Effector memory CD4-positive, alpha-beta T cell (primary cell): ENCODE measurements around the gene KCNN4.

Experiments
- DNase-seq, 3 donors: peaks; one replicate each; pipeline ENCODE4 v3.0.0-alpha.2; 2020
- H3K27ac ChIP-seq: 2 replicates; pipeline ENCODE4 v1.7.0; 2013; ENCODE audit warnings: mild to moderate bottlenecking, low read length, moderate library complexity; ENCODE audit not compliant: insufficient read depth, poor library complexity, severe bottlenecking
- H3K27me3 ChIP-seq: replicated peaks from 2 replicates; pipeline ENCODE4 v1.7.0; 2013; ENCODE audit warnings: mild to moderate bottlenecking, low read length; ENCODE audit not compliant: insufficient read depth, control insufficient read depth, poor library complexity, severe bottlenecking
- H3K36me3 ChIP-seq: 2 replicates; pipeline ENCODE4 v1.7.0; 2013; ENCODE audit warnings: mild to moderate bottlenecking, low read length, moderate library complexity; ENCODE audit not compliant: control insufficient read depth, insufficient read depth
- H3K4me1 ChIP-seq: 2 replicates; pipeline ENCODE4 v1.7.0; 2013; ENCODE audit warnings: low read length, mild to moderate bottlenecking; ENCODE audit not compliant: control insufficient read depth, insufficient read depth, poor library complexity, severe bottlenecking
- H3K4me3 ChIP-seq: 2 replicates; pipeline ENCODE4 v1.7.0; 2013; ENCODE audit warnings: low read length, low read depth, mild to moderate bottlenecking; ENCODE audit not compliant: insufficient read depth, poor library complexity, severe bottlenecking
- H3K9me3 ChIP-seq: 2 replicates; pipeline ENCODE4 v1.7.0; 2013; ENCODE audit warnings: mild to moderate bottlenecking, low read length, moderate library complexity; ENCODE audit not compliant: control insufficient read depth

KCNN4 gene

DNA sequence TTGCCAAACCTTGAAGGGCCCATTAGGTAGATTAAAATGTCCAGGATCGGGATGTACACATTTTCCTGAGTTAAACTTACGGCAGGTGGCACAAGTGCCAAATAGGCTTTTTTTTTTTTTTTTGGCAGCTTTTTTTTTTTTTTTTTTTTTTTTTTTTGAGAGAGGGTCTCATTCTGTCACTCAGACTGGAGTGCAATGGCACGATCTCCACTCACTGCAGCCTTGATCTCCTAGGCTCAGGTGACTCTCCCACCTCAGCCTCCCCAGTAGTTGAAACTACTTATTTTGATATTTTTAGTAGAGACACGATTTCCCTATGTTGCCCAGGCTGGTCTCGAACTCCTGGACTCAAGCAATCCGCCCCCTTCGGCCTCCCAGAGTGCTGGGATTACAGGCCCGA, 55.9 kb downstream of the KCNN4 start:
- peaks cover 12% of the 10 kb centered on the region for H3K36me3 ChIP-seq
- no peak for DNase-seq
- H3K27ac ChIP-seq: no peak overlapping the region
- H3K9me3 ChIP-seq: no peaks in the 10 kb centered on the region
- no peaks in the 10 kb centered on the region for H3K4me1 ChIP-seq
- H3K27me3 ChIP-seq: no peaks in the 10 kb centered on the region
- H3K4me3 ChIP-seq: no peak overlapping the region

- H3K27me3 ChIP-seq: no peaks in the 10 kb centered on the region
- no peak overlapping the region for H3K4me3 ChIP-seq
- no peaks in the 10 kb centered on the region for H3K9me3 ChIP-seq
- no peaks in the 10 kb centered on the region for H3K4me1 ChIP-seq
- no peak for DNase-seq
- H3K36me3 ChIP-seq: peaks cover 1% of the 10 kb centered on the region
- H3K27ac ChIP-seq: no peak overlapping the region
Observed at GRCh38 chr19:43723588-43723987, 57.2 kb downstream of the KCNN4 start.

- no peak overlapping the region for H3K4me3 ChIP-seq
- H3K4me1 ChIP-seq: no peaks in the 10 kb centered on the region
- no peaks in the 10 kb centered on the region for H3K27me3 ChIP-seq
- H3K27ac ChIP-seq: no peak overlapping the region
- DNase-seq: no peak
- H3K36me3 ChIP-seq: no peaks in the 10 kb centered on the region
- H3K9me3 ChIP-seq: no peaks in the 10 kb centered on the region
Observed at GRCh38 chr19:43721469-43722048, 59.2 kb downstream of the KCNN4 start.

DNA sequence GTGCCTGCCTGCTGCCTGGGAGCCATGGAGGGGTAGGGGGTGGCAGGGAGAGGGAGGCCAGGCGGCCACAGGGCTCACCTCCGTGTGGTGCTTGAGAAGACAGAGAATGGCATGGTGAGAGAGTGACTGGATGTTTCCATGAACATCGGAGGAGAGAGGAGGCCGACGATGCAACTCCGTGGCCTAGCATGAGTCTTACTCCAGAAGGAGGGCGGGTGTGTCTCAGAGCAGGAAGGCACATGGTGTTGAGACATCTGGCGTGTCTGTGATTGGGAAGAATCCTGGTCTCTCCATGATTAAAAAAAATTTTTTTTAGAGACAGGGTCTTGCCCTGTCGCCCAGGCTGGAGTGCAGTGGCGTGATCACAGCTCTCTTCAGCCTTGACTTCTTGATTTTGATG, 59.8 kb downstream of the KCNN4 start:
- no peak overlapping the region for H3K27ac ChIP-seq
- no peak overlapping the region for H3K4me3 ChIP-seq
- no peaks in the 10 kb centered on the region for H3K27me3 ChIP-seq
- DNase-seq: no peak
- H3K4me1 ChIP-seq: no peaks in the 10 kb centered on the region
- no peaks in the 10 kb centered on the region for H3K36me3 ChIP-seq
- H3K9me3 ChIP-seq: no peaks in the 10 kb centered on the region

- H3K36me3 ChIP-seq: no peaks in the 10 kb centered on the region
- no peaks in the 10 kb centered on the region for H3K27me3 ChIP-seq
- H3K4me3 ChIP-seq: no peak overlapping the region
- no peak overlapping the region for H3K27ac ChIP-seq
- H3K4me1 ChIP-seq: no peaks in the 10 kb centered on the region
- no peaks in the 10 kb centered on the region for H3K9me3 ChIP-seq
- no peak for DNase-seq
Observed at GRCh38 chr19:43719918-43720317, 60.9 kb downstream of the KCNN4 start.

GRCh38 chr19:43719378-43719868, 61.4 kb downstream of the KCNN4 start:
- no peak for DNase-seq
- H3K9me3 ChIP-seq: no peaks in the 10 kb centered on the region
- H3K4me3 ChIP-seq: no peak overlapping the region
- no peak overlapping the region for H3K27ac ChIP-seq
- H3K36me3 ChIP-seq: no peaks in the 10 kb centered on the region
- no peaks in the 10 kb centered on the region for H3K4me1 ChIP-seq
- H3K27me3 ChIP-seq: no peaks in the 10 kb centered on the region

DNA sequence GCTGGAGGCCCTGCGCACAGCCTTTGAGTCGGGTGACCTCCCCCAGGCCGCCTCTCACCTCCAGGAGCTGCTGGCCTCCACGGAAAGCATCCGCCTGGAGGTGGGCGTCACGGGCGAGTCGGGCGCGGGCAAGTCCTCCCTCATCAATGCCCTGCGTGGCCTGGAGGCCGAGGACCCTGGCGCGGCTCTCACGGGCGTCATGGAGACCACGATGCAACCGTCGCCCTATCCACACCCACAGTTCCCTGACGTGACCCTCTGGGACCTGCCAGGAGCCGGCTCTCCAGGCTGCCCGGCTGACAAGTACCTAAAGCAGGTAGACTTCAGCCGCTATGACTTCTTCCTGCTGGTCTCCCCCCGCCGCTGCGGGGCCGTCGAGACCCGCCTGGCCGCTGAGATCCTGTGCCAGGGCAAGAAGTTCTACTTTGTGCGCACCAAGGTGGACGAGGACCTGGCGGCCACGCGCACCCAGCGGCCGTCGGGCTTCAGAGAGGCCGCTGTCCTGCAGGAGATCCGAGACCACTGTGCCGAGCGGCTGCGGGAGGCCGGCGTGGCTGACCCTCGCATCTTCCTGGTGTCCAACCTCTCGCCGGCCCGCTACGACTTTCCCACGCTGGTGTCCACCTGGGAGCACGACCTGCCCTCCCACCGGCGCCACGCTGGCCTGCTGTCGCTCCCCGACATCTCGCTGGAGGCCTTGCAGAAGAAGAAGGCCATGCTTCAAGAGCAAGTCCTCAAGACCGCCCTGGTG, 62.0 kb downstream of the KCNN4 start:
- Histone ChIP-seq H3K4me3 (no peak overlapping the region), H3K36me3 (no peaks in the 10 kb centered on the region), H3K4me1 (no peaks in the 10 kb centered on the region), H3K27ac (no peak overlapping the region), H3K27me3 (no peaks in the 10 kb centered on the region), H3K9me3 (no peaks in the 10 kb centered on the region)
- DNase-seq: no peak
